DMS53 treated with DMSO at 0.1 percent for 48 hours (cell line): ENCODE measurements around the gene TRPM3.

ENCODE experiments used
- DNase-seq: peaks from one replicate; lab custom pipeline; 2025; ENCODE audit not compliant: unreplicated experiment; lab: John Stamatoyannopoulos, UW

Gene TRPM3

GRCh38 chr9:70535546-70536323, 585.7 kb downstream of the TRPM3 start:
- DNase-seq: no peak

DNA sequence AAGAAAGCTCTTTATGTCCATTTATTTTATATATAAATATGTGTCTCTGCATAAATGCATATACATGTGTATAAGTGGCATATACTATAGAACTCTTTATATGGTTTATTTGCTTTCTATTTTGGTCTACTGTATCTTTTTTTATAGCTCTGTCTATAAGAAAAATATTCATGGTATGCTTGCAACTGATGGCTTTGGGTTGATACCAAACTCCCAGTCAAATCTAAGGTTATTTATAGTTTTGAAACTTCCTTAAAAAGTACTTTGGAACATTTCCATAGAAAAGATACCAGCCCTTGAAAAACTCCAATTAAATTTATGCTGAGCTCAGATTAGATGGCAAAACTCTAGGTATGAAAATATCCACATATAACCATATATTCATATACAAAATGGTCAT, 587.0 kb downstream of the TRPM3 start:
- DNase-seq: no peak

DNA sequence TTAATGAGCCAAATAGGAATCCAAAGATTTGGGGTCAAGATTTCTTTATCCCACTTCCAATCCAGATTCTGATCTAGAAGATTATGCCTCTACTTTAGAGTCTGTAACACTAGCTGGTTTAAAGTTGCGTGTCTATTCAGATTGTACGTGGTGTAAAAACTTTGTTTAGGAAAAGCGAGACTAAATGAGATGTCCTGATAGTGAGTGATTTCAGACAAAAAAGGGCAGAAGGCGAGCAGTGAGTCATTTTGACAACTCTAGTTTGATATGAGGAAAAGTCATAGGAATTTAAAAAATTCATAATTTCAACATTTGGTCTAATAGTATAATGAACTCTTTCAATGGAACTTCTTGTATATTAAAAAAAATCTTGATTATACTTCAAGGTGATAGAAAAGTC, 587.4 kb downstream of the TRPM3 start:
- DNase-seq: no peak

DNA sequence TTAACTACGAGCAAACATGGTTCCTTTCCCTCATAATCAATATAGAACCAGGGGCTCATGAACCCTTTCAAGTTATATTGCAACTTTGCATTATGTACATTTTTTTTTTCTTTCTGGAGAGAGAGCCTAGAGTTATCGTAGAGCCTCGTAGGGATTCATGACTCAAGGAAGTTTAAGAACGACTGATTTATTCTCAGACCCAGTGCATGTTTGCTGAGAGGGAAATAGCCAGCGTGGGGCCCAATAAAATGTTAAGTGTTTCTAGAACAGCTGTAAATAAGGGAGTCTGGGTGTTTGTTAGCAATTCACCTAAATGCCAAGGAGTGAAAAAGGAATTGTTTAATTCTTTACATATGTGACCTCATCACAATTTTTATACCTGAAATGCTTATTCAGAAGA, 587.9 kb downstream of the TRPM3 start:
- DNase-seq: no peak

DNA sequence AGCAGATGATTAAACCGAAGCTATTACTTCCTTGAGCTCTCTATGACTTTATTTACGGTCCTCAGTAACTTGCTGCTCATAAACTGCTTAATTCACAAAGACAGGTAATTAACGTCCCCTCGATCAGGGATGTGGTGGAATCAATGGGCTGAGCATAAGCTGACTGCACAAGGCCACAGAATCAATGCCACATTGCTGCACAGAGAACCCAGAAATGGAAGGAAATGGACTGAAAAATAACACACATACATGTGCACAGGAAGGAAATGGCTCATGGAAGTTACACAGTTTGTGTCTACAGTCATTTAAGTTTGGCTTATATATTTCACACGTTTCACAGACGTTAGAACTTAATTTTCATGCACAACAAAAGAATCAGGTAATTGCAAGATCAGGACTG, 588.7 kb downstream of the TRPM3 start:
- no peak for DNase-seq

DNA sequence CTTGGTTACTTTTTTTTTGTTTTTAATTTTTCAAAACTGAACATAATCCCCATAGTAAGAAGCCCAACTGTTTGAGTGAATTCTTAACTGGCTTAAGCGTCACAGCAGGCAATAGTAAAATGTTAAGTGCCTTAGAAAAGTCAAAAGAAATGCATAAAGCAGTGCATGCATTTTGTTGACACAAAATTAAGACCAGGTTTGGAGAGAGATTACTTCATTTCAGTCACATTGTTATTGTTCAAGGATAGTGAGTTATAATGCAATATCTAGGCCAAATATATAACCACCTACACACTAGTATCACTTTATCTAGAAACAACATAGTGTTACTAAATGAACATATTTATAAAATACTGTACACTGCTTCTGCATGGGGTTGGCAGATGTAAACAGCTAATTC, 590.1 kb downstream of the TRPM3 start:
- DNase-seq: no peak

GRCh38 chr9:70530716-70531115, 590.7 kb downstream of the TRPM3 start:
- DNase-seq: no peak

DNA sequence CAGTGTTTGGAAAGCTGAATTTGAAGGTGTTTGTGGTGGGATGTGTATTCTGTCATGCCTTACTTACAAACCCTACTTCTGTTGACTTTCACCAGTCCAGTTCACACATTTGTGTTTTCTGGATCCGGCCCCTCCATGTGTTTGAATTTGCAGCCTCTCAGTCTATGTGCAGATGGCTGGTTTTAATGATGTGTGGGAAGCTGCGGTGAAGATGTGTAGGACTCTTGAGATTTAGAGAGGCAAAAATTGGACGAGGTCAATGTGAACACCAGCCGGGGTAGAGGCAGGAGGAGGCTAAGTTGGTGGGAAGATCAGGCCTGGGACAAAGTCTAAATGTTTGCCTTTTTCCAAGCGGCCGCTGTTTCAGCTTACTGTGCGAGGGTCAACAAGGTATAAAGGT, 591.6 kb downstream of the TRPM3 start:
- no peak for DNase-seq

DNA sequence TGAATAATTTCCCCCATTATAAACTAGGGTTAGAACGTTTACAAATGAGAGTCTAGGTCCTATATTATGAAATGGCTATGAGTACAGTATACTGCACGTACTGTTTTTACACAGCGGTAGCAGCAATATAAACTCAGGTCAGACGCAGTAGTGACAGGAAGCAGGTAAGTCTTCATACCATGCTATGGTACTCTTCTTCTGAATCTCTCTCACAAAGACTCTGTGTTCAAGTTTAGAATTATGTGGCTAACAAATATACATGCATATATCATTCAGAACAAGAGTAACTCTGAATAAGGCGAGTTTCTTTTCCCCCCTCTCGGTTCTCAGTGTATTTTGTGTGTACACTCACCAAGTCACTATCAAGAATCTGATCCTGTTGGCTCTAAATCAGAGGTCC, 592.0 kb downstream of the TRPM3 start:
- no peak for DNase-seq

DNA sequence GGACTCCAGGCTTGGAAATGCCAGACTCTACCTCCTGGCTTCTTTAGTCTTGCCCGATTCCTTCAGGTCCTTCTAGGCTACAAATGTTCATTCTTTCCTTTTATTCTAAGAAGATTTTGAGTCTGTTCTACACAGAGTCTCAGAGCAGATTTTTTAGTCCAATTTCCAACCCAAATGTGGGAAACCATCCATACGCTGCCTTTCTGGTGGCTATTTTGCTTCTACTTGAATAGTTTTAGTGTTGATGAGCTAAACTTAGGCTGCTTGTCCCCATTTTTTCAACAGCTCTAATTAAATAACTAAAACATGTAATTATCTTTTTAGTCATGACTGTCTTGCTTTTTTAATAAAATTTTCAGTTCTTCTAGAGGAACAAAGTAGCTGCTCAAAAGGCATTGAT, 594.5 kb downstream of the TRPM3 start:
- DNase-seq: no peak

DNA sequence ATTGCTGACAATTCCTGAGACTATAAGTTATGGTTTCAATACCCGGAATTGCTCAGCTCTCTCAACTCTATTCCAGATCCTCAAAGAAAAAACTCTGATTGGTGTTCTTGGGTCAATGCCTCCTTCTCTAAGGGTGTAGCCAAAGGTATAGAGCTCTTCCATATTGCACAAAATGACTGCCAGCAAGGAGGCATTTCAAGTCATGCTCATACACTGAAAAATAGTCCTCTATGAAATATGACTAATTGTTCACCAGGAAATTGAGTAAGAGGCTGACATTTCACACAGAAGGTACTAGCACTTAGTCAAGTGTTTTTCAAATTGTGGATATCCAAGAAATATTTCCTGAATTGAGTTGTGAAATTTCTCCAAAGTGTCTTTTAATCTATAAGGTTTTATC, 595.9 kb downstream of the TRPM3 start:
- DNase-seq: no peak

DNA sequence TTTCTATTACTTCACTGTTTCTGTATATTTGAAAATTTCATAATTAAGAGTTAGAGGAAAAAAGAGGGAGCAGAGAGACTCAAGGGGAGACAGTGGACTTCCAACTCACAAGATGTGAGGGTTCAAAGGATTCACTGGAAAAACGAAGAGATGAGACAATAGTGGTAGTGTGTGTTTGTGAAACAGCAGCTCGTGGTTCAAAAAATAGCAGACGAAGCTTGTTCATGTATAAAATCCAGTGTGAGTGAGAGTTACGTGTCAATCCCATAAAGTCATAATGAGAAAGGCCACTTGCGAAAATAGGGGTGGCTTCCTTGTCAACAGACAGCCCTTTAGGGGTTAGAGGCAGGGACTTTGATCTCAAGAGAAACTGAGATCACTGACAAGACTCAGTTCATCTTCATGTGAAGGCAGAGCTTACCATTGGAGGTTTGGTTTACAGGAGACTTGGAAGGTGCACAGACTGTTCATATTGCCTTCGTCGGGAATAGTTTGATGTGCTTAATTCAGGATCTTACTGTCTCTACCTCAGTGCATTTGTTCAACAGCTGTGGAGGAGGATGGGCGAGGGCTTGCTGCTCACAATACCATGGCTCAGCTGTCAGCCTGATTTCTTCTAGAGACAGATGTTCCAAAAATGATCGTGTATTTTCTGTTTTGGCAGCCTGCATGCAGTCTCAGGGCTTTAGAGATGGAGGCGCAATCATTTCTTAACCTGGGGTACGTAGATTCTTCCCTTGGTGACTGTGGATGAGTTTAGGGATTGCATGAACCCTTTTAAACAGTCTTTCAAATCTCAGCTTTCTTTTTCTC, 601.3 kb downstream of the TRPM3 start:
- no peak for DNase-seq

GRCh38 chr9:70517926-70518610, 603.4 kb downstream of the TRPM3 start:
- no peak for DNase-seq

- DNase-seq: no peak
Measured at GRCh38 chr9:70514273-70514672, 607.1 kb downstream of the TRPM3 start.

DNA sequence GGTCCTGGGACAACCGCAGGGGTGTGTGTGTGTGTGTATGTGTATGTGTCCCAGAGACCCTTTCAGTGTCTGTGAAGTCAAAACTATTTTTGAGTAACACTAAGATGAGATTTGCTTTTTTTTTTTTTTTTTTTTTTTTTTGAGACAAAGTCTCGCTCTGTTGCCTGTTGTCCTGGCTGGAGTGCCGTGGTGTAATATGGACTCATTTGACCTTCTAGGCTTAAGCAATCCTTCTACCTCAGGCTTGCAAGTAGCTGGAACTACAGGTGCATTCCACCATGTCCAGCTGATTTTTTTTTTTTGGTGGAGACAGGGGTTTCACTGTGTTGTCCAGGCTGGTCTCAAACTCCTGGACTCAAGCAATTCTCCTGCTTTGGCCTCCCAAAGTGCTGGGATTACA, 609.6 kb downstream of the TRPM3 start:
- no peak for DNase-seq

DNA sequence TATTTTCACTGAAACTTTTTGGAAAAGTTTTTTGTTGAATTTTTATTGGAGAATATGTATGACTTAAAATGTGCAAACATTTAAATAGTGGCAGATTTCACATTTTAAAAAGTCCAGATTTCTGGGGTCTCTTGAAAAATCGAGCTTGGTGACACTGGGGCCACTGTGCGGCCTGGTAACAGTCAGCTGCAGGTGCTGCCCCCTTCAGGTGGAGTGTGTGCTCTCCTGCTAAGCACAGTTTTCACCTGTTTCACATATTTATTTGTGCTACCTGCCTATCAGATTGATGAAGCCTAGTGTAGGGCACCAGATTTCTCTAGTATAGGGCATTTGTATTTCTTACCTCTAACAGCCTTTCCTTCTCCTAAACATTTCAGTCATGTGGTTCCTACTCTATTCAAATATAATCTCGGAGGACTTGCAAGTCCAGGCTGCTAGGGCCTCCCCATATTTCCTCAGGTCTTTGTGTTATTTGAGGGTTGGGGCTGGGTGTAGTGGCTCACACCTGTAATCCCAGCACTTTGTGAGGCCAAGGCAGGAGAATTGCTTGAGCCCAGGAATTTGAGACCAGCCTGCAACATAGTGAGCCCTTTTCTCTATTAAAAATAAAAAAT, 611.2 kb downstream of the TRPM3 start:
- DNase-seq: no peak

DNA sequence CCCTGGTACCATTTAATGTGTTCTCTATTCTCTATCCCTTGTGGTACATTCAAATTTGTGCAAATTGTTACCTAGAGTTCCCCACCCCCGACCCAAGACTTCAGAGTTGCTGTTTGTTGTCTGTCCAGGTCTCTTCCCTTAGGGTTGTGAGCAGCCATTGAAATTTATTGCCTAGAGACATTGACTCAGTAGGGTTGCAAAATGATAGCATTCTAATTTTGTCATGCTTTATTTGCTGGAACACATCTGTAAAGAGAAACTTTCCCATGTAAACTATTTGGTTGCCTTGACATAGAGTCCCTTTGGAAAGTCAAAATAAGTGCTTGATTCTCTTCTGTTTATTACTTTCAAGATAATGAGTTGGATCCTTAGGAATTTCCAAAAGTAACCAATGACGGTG, 615.3 kb downstream of the TRPM3 start:
- no peak for DNase-seq

DNA sequence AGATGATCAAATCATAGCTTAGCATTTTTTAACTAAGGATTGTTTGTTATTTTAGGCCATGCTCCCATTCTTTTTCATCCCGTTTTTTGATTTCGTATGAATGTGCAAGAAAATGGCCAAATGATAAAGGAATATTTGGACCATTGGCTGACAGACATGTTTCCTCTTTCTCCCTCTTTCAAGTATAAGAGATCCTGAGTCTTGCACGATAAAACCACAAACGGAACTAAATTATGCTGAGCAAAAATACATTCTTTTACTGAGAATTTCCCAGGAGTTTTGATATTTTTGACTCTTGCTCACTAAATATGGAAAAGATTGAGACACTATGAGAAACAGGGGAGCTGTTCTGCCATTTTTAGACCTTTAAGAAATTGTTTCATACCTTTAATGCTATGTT, 616.6 kb downstream of the TRPM3 start:
- no peak for DNase-seq

DNA sequence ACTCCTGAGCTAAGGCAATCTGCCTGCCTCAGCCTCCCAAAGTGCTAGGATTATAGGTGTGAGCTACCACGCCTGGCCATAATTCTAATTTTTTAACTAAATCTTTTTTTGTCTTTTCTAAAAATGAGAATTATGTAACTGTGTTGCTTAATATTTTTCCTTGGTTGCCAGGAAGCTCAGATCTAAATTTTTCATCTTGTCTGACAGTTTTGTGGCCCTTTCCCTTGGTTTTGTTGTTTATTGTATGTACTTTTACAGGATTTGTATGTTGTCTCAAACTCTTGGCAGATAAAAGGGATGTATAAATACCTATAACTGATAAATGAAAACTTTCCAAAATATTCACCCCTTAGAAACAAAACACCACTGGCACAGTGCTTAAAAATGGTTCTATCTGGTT, 618.7 kb downstream of the TRPM3 start:
- DNase-seq: no peak

GRCh38 chr9:70500793-70501192, 620.6 kb downstream of the TRPM3 start:
- no peak for DNase-seq

DNA sequence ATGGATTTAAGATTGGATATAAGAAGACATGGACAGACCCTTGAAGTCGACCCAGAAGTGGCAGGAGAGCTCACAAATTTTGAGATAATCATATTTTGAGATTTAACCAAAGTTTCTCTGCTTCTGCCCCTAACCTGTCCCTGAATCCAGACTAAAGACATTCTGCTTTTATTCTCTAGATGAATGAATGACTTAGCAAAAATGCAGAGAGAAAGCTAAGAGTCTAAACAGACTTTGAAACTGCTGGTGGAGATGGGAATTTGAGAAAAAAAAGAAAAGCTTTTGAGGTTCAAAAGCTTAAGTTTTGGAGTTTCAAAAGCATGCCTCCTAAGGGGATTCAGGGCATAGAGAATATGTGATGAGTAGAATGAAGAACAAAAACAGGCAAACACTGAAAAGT, 621.8 kb downstream of the TRPM3 start:
- DNase-seq: no peak

DNA sequence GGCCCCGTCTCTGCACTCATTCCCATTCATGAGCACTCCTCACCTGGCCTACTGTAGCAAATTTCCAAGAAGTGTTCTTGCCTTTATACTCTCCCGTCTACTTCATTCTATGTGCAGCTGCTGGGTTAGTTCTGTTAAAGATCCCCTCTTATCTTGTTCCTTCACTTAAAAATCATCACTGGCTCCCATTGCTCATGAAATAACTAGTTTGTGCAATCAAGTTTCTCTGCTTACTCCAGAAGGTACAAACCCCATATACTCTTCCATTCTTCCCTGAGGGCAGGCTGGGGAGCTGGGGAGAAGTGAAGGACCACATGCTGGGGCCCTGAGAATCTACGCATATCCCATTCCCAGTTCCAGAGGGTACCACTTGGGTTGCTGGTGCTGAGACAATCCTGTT, 622.6 kb downstream of the TRPM3 start:
- DNase-seq: no peak
